NT2/D1 (cell line): ENCODE results near the gene SLC35B4.

Experiments
- YY1 ChIP-seq: IDR thresholded peaks from 2 replicates; pipeline ENCODE4 v1.6.1; 2011; ENCODE audit not compliant: insufficient read length, insufficient read depth
- ZNF274 ChIP-seq: IDR thresholded peaks from 2 replicates; pipeline ENCODE4 v1.6.1; 2011; ENCODE audit warnings: mild to moderate bottlenecking, low read depth, low read length

- TF ChIP-seq ZNF274: no peak
- no peak for TF ChIP-seq YY1
Measured at GRCh38 chr7:134357486-134357885, 40.8 kb upstream of the SLC35B4 start.
